Measurements from ENCODE around the gene GREB1.

The GREB1 gene

DNA sequence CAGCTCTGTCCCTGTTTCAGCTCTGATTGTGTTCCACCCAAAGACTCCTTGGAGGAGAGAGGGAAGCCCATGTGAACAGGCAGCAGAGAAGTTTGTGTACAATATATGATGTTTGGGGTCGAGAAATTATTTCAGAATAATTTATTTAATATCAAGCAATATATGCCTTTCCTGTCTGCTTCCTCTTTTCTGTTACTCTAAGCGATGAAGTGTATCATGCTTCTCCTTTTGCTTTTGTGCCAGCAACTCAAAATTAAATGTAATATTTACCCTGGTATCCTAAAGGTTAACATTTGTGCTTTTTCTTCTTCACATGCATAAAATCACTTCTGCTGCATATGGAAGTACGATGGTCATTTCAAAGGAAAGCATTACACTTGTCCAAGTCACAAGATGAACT lies 138.6 kb downstream of the GREB1 start:
- ChIA-PET POLR2A (no interaction called here), CTCF (interaction anchor here (1.1 to 3.2 kb wide), 5 partner anchors 9 to 113 kb away, joined by 3 to 12 read pairs (median 5); no protein-coding TSS in a partner anchor)
- no peak overlapping the region for H3K27ac ChIP-seq (ENCODE audit: extremely low read depth, low read depth, low read length)
- no peak for TF ChIP-seq ZXDB (tag by site-specific recombination; IDR thresholded peaks at IDR 0.05)
- TF ChIP-seq ZFP41 (tag by site-specific recombination; IDR thresholded peaks at IDR 0.05; ENCODE audit: borderline replicate concordance): no peak
- TF ChIP-seq ZNF23 (tag by site-specific recombination; IDR thresholded peaks at IDR 0.05; ENCODE audit: borderline replicate concordance): no peak
- TF ChIP-seq PATZ1 (tag by site-specific recombination; IDR thresholded peaks at IDR 0.05): no peak
- TF ChIP-seq KLF9 (tag by site-specific recombination; IDR thresholded peaks at IDR 0.05; ENCODE audit: low read depth): no peak
- TF ChIP-seq GLI4 (tag by site-specific recombination; IDR thresholded peaks at IDR 0.05): no peak
- TF ChIP-seq SETDB1 (IDR thresholded peaks at IDR 0.05; ENCODE audit: insufficient read length, low read length): no peak
- no peak for TF ChIP-seq ZNF518A (tag by site-specific recombination; conservative IDR thresholded peaks at IDR 0.05; ENCODE audit: low read depth)
- TF ChIP-seq, protein P1, sequence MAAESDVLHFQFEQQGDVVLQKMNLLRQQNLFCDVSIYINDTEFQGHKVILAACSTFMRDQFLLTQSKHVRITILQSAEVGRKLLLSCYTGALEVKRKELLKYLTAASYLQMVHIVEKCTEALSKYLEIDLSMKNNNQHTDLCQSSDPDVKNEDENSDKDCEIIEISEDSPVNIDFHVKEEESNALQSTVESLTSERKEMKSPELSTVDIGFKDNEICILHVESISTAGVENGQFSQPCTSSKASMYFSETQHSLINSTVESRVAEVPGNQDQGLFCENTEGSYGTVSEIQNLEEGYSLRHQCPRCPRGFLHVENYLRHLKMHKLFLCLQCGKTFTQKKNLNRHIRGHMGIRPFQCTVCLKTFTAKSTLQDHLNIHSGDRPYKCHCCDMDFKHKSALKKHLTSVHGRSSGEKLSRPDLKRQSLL (tag by site-specific recombination; IDR thresholded peaks at IDR 0.05): no peak
- TF ChIP-seq ZNF555 (tag by site-specific recombination; conservative IDR thresholded peaks at IDR 0.05): no peak
- no peak for TF ChIP-seq ZNF174 (tag by site-specific recombination; IDR thresholded peaks at IDR 0.05)
- no peak for TF ChIP-seq ZNF155 (tag by site-specific recombination; IDR thresholded peaks at IDR 0.05)
- TF ChIP-seq, protein P2, sequence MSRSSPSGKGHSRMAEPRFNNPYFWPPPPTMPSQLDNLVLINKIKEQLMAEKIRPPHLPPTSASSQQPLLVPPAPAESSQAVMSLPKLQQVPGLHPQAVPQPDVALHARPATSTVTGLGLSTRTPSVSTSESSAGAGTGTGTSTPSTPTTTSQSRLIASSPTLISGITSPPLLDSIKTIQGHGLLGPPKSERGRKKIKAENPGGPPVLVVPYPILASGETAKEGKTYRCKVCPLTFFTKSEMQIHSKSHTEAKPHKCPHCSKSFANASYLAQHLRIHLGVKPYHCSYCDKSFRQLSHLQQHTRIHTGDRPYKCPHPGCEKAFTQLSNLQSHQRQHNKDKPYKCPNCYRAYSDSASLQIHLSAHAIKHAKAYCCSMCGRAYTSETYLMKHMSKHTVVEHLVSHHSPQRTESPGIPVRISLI (tag by site-specific recombination; IDR thresholded peaks at IDR 0.05): no peak
- no peak for TF ChIP-seq ZNF121 (tag by site-specific recombination; IDR thresholded peaks at IDR 0.05)
- no peaks in the 10 kb centered on the region for H3K4me1 ChIP-seq (ENCODE audit: control insufficient read depth, insufficient read depth, low read length)
- no peaks in the 10 kb centered on the region for H3K36me3 ChIP-seq (ENCODE audit: control insufficient read depth in 2 of 2, insufficient read depth in 1 of 2, low read length in 2 of 2)
- H3K9me3 ChIP-seq (ENCODE audit: control insufficient read depth, insufficient read depth, low read depth, low read length): no peaks in the 10 kb centered on the region
- no peak overlapping the region for H3K4me3 ChIP-seq (ENCODE audit: low read depth, low read length)

GRCh38 chr2:11674983-11675382 lies 141.1 kb downstream of the GREB1 start:
- H3K9me3 ChIP-seq (ENCODE audit: control insufficient read depth, insufficient read depth, low read depth, low read length): no peaks in the 10 kb centered on the region
- no peaks in the 10 kb centered on the region for H3K4me1 ChIP-seq (ENCODE audit: control insufficient read depth, insufficient read depth, low read length)
- POLR2A ChIA-PET: no interaction called here
- no peak overlapping the region for H3K4me3 ChIP-seq (ENCODE audit: low read depth, low read length)
- no peak overlapping the region for H3K27ac ChIP-seq (ENCODE audit: extremely low read depth, low read depth, low read length)
- H3K36me3 ChIP-seq (ENCODE audit: control insufficient read depth in 2 of 2, insufficient read depth in 1 of 2, low read length in 2 of 2): no peaks in the 10 kb centered on the region
- CTCF ChIA-PET: interaction anchor here (0.9 to 1.4 kb wide), 3 partner anchors 12 to 198 kb away, joined by 3 to 5 read pairs (median 3); no protein-coding TSS in a partner anchor
- TF ChIP-seq IKZF3 (tag by site-specific recombination; IDR thresholded peaks at IDR 0.05) (no peak), ZBTB20 (tag by site-specific recombination; IDR thresholded peaks at IDR 0.05) (no peak), KLF1 (tag by site-specific recombination; IDR thresholded peaks at IDR 0.05) (no peak), ZNF157 (tag by site-specific recombination; IDR thresholded peaks at IDR 0.05) (no peak), ZNF169 (tag by site-specific recombination; IDR thresholded peaks at IDR 0.05) (no peak), GLI4 (tag by site-specific recombination; IDR thresholded peaks at IDR 0.05) (no peak), ZNF341 (tag by site-specific recombination; IDR thresholded peaks at IDR 0.05; ENCODE audit: low read depth) (no peak), ZNF768 (tag by site-specific recombination; IDR thresholded peaks at IDR 0.05) (no peak), GFI1B (tag by site-specific recombination; IDR thresholded peaks at IDR 0.05) (no peak), ZNF324 (tag by site-specific recombination; IDR thresholded peaks at IDR 0.05) (no peak), ZNF423 (tag by site-specific recombination; IDR thresholded peaks at IDR 0.05) (no peak), ZNF292 (tag by site-specific recombination; IDR thresholded peaks at IDR 0.05; ENCODE audit: borderline replicate concordance, low read depth) (no peak)
- TF ChIP-seq, protein P3, sequence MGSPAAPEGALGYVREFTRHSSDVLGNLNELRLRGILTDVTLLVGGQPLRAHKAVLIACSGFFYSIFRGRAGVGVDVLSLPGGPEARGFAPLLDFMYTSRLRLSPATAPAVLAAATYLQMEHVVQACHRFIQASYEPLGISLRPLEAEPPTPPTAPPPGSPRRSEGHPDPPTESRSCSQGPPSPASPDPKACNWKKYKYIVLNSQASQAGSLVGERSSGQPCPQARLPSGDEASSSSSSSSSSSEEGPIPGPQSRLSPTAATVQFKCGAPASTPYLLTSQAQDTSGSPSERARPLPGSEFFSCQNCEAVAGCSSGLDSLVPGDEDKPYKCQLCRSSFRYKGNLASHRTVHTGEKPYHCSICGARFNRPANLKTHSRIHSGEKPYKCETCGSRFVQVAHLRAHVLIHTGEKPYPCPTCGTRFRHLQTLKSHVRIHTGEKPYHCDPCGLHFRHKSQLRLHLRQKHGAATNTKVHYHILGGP (tag by site-specific recombination; IDR thresholded peaks at IDR 0.05): no peak
